SK-N-SH treated with all-trans-retinoic acid at 6 μM for 48 hours (cell line): ENCODE measurements around the gene NRGN.
A peak's percentile ranks its signal among the peaks of the same experiment; 100 is the strongest.

Experiments
- ATAC-seq: fragments of 200-7000 bp; cut with Tn5 transposase; 3 replicates; pipeline ENCODE4 v1.9.1; 2020; ENCODE audit warnings: mild to moderate bottlenecking, moderate library complexity
- ARNTL ChIP-seq: fragments of 450-650 bp; formaldehyde crosslinking; IDR thresholded peaks from 2 replicates; pipeline ENCODE4 v1.5.0; 2020; ENCODE audit warnings: low read depth, mild to moderate bottlenecking, moderate library complexity, borderline replicate concordance
- CSDC2 ChIP-seq: fragments of 250-450 bp; sonication (Bioruptor Pico); IDR thresholded peaks from 2 replicates; pipeline ENCODE4 v1.5.0; 2020; ENCODE audit warnings: mild to moderate bottlenecking, moderate library complexity
- ESRRG ChIP-seq: fragments of 250-450 bp; sonication (Bioruptor Pico); IDR thresholded peaks from 2 replicates; pipeline ENCODE4 v1.6.1; 2021; ENCODE audit warnings: mild to moderate bottlenecking
- GLIS3 ChIP-seq: fragments of 250-450 bp; sonication (Bioruptor Pico); IDR thresholded peaks from 2 replicates; pipeline ENCODE4 v1.5.0; 2020; ENCODE audit warnings: mild to moderate bottlenecking, moderate library complexity
- ISL1 ChIP-seq: fragments of 250-450 bp; sonication (Bioruptor Pico); IDR thresholded peaks from 2 replicates; pipeline ENCODE4 v2.1.2; 2022; ENCODE audit warnings: mild to moderate bottlenecking, moderate library complexity
- OSR1 ChIP-seq: fragments of 250-450 bp; sonication (Bioruptor Pico); IDR thresholded peaks from 2 replicates; pipeline ENCODE4 v1.8.0; 2022; ENCODE audit warnings: moderate library complexity, mild to moderate bottlenecking, inconsistent platforms
- POU6F1 ChIP-seq: fragments of 250-450 bp; sonication (Bioruptor Pico); IDR thresholded peaks from 2 replicates; pipeline ENCODE4 v1.8.0; 2021; ENCODE audit warnings: low read depth, mild to moderate bottlenecking, moderate library complexity, borderline replicate concordance
- PPARA ChIP-seq: fragments of 250-450 bp; sonication (Bioruptor Pico); IDR thresholded peaks from 2 replicates; pipeline ENCODE4 v1.5.0; 2020; ENCODE audit warnings: mild to moderate bottlenecking, borderline replicate concordance
- RARB ChIP-seq: fragments of 250-450 bp; sonication (Bioruptor Pico); IDR thresholded peaks from 2 replicates; pipeline ENCODE4 v1.8.0; 2021; ENCODE audit warnings: mild to moderate bottlenecking, moderate library complexity
- SNAI2 ChIP-seq: fragments of 250-450 bp; sonication (Bioruptor Pico); IDR thresholded peaks from 2 replicates; pipeline ENCODE4 v1.5.0; 2020; ENCODE audit warnings: mild to moderate bottlenecking, moderate library complexity
- TOX ChIP-seq: fragments of 250-450 bp; sonication (Bioruptor Pico); IDR thresholded peaks from 2 replicates; pipeline ENCODE4 v1.8.0; 2021; ENCODE audit warnings: mild to moderate bottlenecking, moderate library complexity, borderline replicate concordance
- ZC3H10 ChIP-seq: fragments of 250-450 bp; sonication (Bioruptor Pico); IDR thresholded peaks from 2 replicates; pipeline ENCODE4 v1.5.1; 2021; ENCODE audit warnings: mild to moderate bottlenecking, moderate library complexity
- ZFP3 ChIP-seq: fragments of 250-450 bp; sonication (Bioruptor Pico); IDR thresholded peaks from 2 replicates; pipeline ENCODE4 v1.5.0; 2020; ENCODE audit warnings: mild to moderate bottlenecking, moderate library complexity
- ZFP30 ChIP-seq: fragments of 450-650 bp; formaldehyde crosslinking; IDR thresholded peaks from 2 replicates; pipeline ENCODE4 v1.5.0; 2022; ENCODE audit warnings: mild to moderate bottlenecking, moderate library complexity
- ZNF565 ChIP-seq: fragments of 450-650 bp; formaldehyde crosslinking; conservative IDR thresholded peaks from 2 replicates; pipeline ENCODE4 v1.5.0; 2020; ENCODE audit warnings: low read depth, mild to moderate bottlenecking, moderate library complexity
- ZNF70 ChIP-seq: fragments of 450-650 bp; formaldehyde crosslinking; IDR thresholded peaks from 2 replicates; pipeline ENCODE4 v1.5.0; 2020; ENCODE audit warnings: mild to moderate bottlenecking, moderate library complexity
- ZNF8 ChIP-seq: fragments of 450-650 bp; formaldehyde crosslinking; IDR thresholded peaks from 2 replicates; pipeline ENCODE4 v1.5.0; 2020; ENCODE audit warnings: mild to moderate bottlenecking, moderate library complexity
- TF ChIP-seq, protein P1 (sequence below): fragments of 250-450 bp; sonication (Bioruptor Pico); IDR thresholded peaks from 2 replicates; pipeline ENCODE4 v1.5.1; 2020; ENCODE audit warnings: low read depth, mild to moderate bottlenecking, moderate library complexity
- TF ChIP-seq, protein P2 (sequence below): fragments of 250-450 bp; sonication (Bioruptor Pico); IDR thresholded peaks from 2 replicates; pipeline ENCODE4 v1.8.0; 2020; ENCODE audit warnings: mild to moderate bottlenecking, moderate library complexity, borderline replicate concordance
- TF ChIP-seq, protein P3 (sequence below): fragments of 250-450 bp; sonication (Bioruptor Pico); IDR thresholded peaks from 2 replicates; pipeline ENCODE4 v1.5.1; 2021; ENCODE audit warnings: mild to moderate bottlenecking, moderate library complexity

NRGN gene

DNA sequence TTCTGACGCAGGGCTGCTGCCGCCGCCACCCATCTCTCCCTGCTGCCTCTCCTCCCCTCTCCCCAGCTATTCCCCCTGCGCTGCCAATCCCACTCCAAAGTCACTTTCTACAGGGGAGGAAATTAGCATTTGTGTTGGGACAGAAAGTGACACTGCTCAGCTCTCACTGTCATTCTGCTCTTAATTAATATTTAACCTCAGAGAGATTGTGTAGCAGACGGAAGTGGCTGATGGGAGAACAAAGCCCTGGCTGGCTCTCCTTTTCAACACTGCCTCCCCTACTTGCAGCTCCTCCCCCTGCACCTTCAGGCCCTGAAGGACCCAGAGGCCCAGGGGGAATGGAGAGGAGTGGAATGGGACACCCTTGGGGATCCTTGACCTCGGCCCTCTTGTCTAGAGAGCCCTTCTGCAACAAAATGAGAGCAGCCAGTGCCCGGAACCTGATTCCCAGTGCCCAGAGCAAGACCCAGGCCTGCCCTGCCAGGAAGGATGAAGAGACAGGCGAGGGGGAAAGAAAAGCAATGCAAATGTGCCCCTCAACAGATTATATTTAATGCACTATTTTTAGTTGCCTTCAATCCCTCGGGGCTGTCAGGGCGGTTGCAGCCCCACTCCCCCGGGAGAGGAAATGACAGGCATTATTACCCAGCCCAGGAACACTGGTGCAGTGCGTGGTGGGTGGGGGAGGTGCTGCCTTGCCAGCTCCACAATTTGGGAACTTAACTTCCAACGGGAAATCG is 14.6 kb upstream of the NRGN start:
- ATAC-seq, result no peak
- no peak for TF ChIP-seq CSDC2 (CRISPR knock-in tag)

- TF ChIP-seq SNAI2 (no peak), ZNF70 (no peak), POU6F1 (no peak)
- TF ChIP-seq, protein P1, sequence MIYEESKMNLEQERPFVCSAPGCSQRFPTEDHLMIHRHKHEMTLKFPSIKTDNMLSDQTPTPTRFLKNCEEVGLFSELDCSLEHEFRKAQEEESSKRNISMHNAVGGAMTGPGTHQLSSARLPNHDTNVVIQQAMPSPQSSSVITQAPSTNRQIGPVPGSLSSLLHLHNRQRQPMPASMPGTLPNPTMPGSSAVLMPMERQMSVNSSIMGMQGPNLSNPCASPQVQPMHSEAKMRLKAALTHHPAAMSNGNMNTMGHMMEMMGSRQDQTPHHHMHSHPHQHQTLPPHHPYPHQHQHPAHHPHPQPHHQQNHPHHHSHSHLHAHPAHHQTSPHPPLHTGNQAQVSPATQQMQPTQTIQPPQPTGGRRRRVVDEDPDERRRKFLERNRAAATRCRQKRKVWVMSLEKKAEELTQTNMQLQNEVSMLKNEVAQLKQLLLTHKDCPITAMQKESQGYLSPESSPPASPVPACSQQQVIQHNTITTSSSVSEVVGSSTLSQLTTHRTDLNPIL (CRISPR knock-in tag), result no peak
- TF ChIP-seq, protein P2, sequence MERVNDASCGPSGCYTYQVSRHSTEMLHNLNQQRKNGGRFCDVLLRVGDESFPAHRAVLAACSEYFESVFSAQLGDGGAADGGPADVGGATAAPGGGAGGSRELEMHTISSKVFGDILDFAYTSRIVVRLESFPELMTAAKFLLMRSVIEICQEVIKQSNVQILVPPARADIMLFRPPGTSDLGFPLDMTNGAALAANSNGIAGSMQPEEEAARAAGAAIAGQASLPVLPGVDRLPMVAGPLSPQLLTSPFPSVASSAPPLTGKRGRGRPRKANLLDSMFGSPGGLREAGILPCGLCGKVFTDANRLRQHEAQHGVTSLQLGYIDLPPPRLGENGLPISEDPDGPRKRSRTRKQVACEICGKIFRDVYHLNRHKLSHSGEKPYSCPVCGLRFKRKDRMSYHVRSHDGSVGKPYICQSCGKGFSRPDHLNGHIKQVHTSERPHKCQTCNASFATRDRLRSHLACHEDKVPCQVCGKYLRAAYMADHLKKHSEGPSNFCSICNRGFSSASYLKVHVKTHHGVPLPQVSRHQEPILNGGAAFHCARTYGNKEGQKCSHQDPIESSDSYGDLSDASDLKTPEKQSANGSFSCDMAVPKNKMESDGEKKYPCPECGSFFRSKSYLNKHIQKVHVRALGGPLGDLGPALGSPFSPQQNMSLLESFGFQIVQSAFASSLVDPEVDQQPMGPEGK (CRISPR knock-in tag), result no peak
- ATAC-seq, result peak; percentile 26; the same call in 1 of the 3 replicates
Observed at GRCh38 chr11:124725719-124726105, 14.0 kb upstream of the NRGN start.

DNA sequence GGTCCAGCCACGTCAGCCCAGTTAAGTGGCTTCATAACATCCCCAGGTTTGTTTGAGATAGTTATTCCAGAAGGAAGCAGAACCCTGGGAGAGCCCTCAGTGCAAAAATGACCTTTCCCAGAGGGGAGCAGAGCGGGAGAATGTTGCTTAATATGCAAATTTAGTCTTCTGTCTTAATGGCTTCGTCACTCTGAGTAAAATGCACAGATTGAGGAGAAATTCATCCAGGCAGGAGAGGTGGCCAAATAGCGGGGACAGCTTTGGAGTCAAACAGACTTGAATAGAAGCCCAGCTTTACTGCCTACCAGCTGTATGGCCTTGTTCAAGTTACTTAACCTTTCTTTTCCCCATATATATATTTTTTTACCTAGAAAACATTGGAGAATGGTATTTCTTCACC is 12.3 kb upstream of the NRGN start:
- TF ChIP-seq PPARA (no peak), TOX (CRISPR knock-in tag) (no peak), ZNF8 (CRISPR knock-in tag) (no peak), ESRRG (CRISPR knock-in tag) (no peak), ZFP3 (CRISPR knock-in tag) (no peak), OSR1 (CRISPR knock-in tag) (no peak)
- TF ChIP-seq, protein P3, sequence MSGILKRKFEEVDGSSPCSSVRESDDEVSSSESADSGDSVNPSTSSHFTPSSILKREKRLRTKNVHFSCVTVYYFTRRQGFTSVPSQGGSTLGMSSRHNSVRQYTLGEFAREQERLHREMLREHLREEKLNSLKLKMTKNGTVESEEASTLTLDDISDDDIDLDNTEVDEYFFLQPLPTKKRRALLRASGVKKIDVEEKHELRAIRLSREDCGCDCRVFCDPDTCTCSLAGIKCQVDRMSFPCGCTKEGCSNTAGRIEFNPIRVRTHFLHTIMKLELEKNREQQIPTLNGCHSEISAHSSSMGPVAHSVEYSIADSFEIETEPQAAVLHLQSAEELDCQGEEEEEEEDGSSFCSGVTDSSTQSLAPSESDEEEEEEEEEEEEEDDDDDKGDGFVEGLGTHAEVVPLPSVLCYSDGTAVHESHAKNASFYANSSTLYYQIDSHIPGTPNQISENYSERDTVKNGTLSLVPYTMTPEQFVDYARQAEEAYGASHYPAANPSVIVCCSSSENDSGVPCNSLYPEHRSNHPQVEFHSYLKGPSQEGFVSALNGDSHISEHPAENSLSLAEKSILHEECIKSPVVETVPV (CRISPR knock-in tag), result no peak
- no peak for ATAC-seq

GRCh38 chr11:124728134-124728533 is 11.6 kb upstream of the NRGN start:
- no peak for ATAC-seq
- TF ChIP-seq GLIS3 (CRISPR knock-in tag), result no peak

DNA sequence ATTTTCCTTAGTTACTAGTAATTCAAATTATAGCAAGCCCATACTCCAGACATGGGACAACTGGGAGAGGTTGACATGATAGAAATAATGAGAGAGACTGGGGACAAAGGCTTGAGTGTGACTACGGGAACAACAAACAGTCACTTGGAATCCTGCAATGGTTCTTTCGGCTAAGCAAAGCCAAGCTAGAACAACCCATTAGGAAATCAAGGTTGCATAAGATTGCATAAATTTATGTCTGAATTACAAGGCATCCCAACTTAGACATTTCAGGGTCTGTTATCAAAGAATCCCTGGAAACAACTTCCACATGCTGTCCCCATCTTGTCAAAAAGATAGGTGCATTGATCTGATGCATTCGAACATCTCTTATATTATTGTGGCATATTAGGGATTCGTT is 10.2 kb upstream of the NRGN start:
- ATAC-seq, result no peak
- TF ChIP-seq ISL1 (CRISPR knock-in tag) (no peak), ZC3H10 (CRISPR knock-in tag) (no peak), ZFP3 (CRISPR knock-in tag) (no peak), ZNF70 (no peak), SNAI2 (no peak), RARB (no peak), ESRRG (CRISPR knock-in tag) (no peak), ZFP30 (no peak), OSR1 (CRISPR knock-in tag) (no peak), PPARA (no peak), ZNF565 (CRISPR knock-in tag) (no peak), CSDC2 (CRISPR knock-in tag) (no peak), GLIS3 (CRISPR knock-in tag) (no peak), ZNF8 (CRISPR knock-in tag) (no peak), ARNTL (CRISPR knock-in tag) (no peak), POU6F1 (no peak)
- TF ChIP-seq, protein P2 (CRISPR knock-in tag), result no peak
- TF ChIP-seq, protein P3 (CRISPR knock-in tag), result no peak
